IPS-15b (cell line): ENCODE data around the gene RS1.
A peak's percentile ranks its signal among the peaks of the same experiment; 100 is the strongest.

Source experiments
- H3K27me3 ChIP-seq: one replicate; pipeline ENCODE4 v1.6.1; 2013; ENCODE audit warnings: low read length; ENCODE audit not compliant: control insufficient read depth, insufficient read depth
- H3K36me3 ChIP-seq: one replicate; pipeline ENCODE4 v1.6.1; 2013; ENCODE audit warnings: low read length; ENCODE audit not compliant: control insufficient read depth, insufficient read depth
- H3K4me1 ChIP-seq: one replicate; pipeline ENCODE4 v1.6.1; 2013; ENCODE audit warnings: mild to moderate bottlenecking, low read length; ENCODE audit not compliant: control insufficient read depth, insufficient read depth
- H3K4me3 ChIP-seq: one replicate; pipeline ENCODE4 v1.5.1; 2013; ENCODE audit warnings: low read depth, low read length
- H3K9ac ChIP-seq: one replicate; pipeline ENCODE4 v1.6.1; 2013; ENCODE audit warnings: low read depth, mild to moderate bottlenecking, low read length
- H3K9me3 ChIP-seq: one replicate; pipeline ENCODE4 v1.6.1; 2013; ENCODE audit warnings: mild to moderate bottlenecking, low read length; ENCODE audit not compliant: control insufficient read depth, insufficient read depth

The RS1 gene

DNA sequence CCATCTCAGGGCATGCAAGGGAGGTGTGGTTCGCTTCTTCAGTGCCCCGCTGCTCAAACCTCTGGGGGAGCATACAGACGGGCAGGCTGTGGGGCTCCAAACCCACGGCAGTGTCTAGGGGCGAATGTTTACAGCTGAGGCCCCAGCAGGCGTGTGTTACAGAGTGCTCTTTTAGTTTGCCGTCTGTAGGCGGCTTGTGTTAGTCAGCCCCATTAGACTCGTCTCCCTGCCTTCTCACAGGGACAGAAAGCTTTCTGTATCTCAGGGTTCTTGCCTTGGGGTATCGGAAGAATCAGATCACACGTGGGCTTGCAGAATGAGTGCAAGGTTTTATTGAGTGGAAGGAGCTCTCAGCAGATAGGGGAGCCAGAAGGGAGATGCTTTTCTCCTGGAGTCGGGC is 10.6 kb downstream of the RS1 start:
- Histone ChIP-seq H3K9me3 (no peaks in the 10 kb centered on the region), H3K4me1 (no peaks in the 10 kb centered on the region), H3K36me3 (no peaks in the 10 kb centered on the region), H3K9ac (no peak overlapping the region), H3K4me3 (no peak overlapping the region), H3K27me3 (no peaks in the 10 kb centered on the region)

DNA sequence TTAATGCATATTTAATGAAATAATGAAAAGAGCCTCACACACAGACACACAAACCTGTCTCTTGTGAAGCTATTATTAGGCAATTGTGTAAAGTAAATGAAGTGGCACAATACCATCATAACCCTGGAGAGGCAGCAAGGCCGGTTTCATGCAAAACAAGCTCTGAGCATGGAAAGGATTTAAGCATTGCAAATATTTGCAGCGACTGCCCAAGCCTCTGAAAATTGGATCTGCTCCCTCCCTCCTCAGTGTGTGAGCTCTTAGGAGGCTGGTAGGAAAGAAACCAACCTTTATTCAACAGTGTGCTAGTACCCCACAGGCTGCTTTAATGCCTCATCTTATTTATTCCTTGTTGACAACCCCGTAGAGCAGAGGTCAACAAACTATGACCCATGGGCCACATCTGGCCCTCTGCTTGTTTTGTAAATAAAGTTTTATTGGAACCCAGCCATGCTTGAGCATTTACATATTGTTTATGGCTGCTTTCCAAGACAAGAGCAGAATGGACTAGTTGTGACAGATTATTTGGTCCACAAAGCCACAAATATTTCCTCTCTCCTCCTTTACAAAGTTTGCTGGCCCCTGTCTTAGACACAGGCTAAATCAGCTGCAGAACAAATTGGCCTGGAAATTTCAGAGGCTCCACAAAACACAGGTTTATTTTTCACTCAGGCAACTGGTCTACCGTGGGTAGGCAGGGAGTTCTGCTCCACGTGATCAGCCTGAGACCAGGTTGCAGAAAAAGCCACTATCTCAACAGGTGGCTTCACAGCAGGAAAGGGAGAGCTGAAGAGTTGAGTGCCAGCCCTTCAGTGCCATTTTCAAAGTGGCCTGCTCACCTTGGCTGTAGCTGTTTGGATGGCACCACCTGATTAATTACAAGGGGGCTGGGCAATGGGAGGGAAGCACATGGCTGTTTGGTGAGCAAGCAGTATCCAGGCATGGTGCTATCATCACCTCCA is 16.8 kb downstream of the RS1 start:
- Histone ChIP-seq H3K9ac (no peak overlapping the region), H3K4me1 (no peaks in the 10 kb centered on the region), H3K9me3 (no peaks in the 10 kb centered on the region), H3K27me3 (no peaks in the 10 kb centered on the region), H3K4me3 (no peak overlapping the region), H3K36me3 (no peaks in the 10 kb centered on the region)

DNA sequence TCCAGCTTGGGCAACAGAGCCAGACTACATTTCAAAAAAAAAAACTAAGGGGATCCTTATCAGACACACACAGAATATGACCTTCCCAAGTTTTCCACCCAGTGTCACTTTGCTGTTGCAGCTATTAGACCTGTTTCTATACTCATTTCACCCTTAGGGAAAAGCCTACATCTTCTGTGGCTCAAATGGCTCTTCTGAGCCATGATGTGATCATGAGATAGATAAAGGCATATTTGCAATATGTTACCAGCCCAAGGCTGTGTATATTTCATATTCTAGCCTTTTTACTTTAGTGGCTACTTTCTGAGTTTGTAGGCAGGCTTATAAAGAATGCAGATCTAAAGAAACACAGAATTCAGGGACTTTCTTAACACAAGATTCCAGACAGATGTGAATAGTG is 19.3 kb downstream of the RS1 start:
- H3K4me1 ChIP-seq = peaks cover 2% of the 10 kb centered on the region
- no peak overlapping the region for H3K4me3 ChIP-seq
- no peaks in the 10 kb centered on the region for H3K27me3 ChIP-seq
- no peaks in the 10 kb centered on the region for H3K36me3 ChIP-seq
- no peaks in the 10 kb centered on the region for H3K9me3 ChIP-seq
- no peak overlapping the region for H3K9ac ChIP-seq

DNA sequence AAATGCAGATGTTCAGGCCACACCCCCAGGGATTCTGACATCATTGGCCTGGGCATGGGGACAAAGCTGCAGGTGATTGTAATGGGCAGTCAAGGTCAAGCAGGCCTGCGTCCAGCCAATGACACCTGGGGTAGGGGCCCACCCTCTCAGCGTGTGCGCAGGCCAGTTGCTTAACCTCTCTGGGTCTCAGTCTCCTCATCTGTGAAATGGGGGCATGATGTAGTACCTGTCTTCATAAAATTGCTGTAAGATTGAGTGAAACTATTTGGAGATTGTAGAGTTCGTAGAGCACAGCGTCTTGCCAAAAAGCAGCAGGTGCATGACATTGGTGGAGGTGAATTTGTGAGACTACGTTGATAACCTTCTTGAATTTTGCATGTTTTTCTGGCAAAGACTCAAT is 21.2 kb downstream of the RS1 start:
- no peaks in the 10 kb centered on the region for H3K27me3 ChIP-seq
- H3K9ac ChIP-seq = no peak overlapping the region
- peaks cover 2% of the 10 kb centered on the region for H3K4me1 ChIP-seq
- H3K36me3 ChIP-seq = no peaks in the 10 kb centered on the region
- no peak overlapping the region for H3K4me3 ChIP-seq
- H3K9me3 ChIP-seq = no peaks in the 10 kb centered on the region

DNA sequence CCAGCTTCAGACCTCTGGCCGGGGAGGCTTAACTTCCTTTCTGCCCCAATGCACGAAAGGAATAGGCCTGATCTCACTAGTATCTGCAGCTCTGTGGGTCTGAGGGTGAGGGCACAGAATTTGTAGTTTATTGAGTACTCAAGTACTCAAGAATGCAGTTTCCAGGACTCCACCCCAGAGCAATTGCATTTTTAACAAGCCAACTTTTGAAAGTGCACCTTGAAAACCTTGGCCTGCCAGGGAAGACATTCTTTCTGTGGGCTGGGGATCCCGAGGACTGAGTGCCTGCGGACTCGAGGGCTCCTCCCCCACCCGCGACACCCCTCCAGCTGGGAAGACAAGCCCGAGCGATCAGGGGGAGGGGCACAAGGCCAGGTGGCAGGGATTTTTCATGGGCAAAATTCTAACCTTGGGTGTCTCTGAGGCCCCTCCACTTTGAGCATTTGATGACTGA is 22.4 kb downstream of the RS1 start:
- H3K4me1 ChIP-seq = peaks cover 2% of the 10 kb centered on the region
- no peak overlapping the region for H3K4me3 ChIP-seq
- H3K9me3 ChIP-seq = peaks cover 3% of the 10 kb centered on the region
- H3K36me3 ChIP-seq = no peaks in the 10 kb centered on the region
- no peak overlapping the region for H3K9ac ChIP-seq
- H3K27me3 ChIP-seq = no peaks in the 10 kb centered on the region

DNA sequence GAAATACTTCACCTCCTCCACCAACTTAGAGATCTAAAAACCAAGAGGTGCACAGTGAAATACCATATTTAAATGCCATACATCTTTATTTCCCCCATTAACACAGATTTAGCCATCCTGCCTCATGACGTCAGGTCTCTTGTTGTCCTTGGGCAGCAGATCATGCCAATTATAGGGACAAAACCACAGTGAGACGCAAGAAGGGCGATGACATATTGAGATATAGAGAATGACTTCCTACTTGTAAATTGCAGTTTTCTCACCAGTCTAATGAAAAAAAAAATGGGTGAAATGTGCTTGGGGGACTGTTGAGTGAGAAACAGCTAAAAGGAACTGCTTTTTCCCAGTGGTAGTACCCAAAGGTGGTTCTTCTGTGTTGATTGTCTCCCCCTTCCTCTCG is 24.3 kb downstream of the RS1 start:
- Histone ChIP-seq H3K36me3 (no peaks in the 10 kb centered on the region), H3K4me3 (no peak overlapping the region), H3K4me1 (peaks cover 2% of the 10 kb centered on the region), H3K9me3 (peaks cover 3% of the 10 kb centered on the region), H3K9ac (no peak overlapping the region), H3K27me3 (no peaks in the 10 kb centered on the region)

DNA sequence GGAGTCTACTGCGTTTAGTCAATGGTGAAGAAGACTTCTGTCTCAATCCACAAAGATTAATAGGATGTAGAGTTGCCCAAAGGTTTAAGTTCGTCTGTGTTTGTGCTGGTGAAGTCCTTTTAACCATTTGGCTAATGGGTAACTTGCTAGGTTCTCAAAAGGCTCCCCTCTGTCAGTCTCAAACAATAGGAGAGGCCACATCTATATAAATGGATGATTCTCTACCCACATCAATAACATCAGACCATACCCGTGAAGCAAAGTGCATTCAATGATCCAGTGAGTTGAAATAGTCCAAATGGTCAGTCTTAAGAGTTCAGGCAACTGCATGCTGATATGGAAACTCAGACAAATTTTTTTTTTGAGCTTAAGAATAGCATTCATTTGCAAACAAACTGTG is 28.1 kb downstream of the RS1 start:
- Histone ChIP-seq H3K4me3 (no peak overlapping the region), H3K4me1 (no peaks in the 10 kb centered on the region), H3K9me3 (peaks cover 3% of the 10 kb centered on the region), H3K36me3 (no peaks in the 10 kb centered on the region), H3K9ac (no peak overlapping the region), H3K27me3 (no peaks in the 10 kb centered on the region)

DNA sequence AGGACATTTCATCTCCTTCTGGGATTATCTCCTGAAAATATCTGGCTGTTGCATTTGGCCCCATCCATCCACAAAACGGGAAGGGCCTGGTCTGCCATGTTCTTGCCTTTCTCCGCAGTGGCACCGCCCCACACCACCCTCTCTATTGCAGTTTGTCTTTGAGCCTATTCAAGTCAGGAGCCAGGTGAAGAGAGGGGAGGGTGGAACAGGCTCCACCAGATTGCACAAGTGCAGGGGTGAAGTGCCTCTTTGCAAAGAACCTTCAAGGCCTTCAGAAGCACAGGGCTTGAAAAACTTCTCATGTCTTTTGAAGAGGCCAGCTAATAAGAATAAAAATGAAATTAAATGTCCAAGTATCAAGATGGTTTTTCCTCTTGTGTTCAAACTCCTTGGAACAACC is 28.7 kb downstream of the RS1 start:
- Histone ChIP-seq H3K9me3 (peaks cover 3% of the 10 kb centered on the region), H3K4me3 (no peak overlapping the region), H3K9ac (no peak overlapping the region), H3K27me3 (no peaks in the 10 kb centered on the region), H3K36me3 (no peaks in the 10 kb centered on the region), H3K4me1 (no peaks in the 10 kb centered on the region)

DNA sequence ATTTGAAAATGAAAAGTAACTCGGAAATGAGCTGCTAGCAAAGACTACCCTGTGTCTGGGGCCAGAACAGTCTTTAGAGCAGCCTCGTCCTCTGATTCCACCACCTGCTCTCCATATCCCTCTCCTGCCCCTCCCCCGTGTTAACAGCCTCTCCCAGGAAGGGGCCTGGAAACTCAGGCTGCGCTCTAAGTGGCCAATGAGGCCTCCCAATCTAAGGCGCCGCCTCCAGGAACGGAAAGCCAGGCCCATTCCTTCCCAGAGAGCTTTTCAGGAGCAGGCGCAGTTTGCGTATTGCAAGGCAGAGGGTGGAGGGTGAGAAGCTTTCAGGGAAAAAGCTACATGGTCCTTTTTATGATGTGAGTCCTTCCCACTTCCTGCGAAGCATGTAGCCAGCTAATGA is 31.2 kb downstream of the RS1 start:
- Histone ChIP-seq H3K4me1 (no peaks in the 10 kb centered on the region), H3K9ac (no peak overlapping the region), H3K27me3 (no peaks in the 10 kb centered on the region), H3K36me3 (peaks cover 2% of the 10 kb centered on the region), H3K9me3 (peaks cover 3% of the 10 kb centered on the region), H3K4me3 (peak overlapping the region; percentile 37)

DNA sequence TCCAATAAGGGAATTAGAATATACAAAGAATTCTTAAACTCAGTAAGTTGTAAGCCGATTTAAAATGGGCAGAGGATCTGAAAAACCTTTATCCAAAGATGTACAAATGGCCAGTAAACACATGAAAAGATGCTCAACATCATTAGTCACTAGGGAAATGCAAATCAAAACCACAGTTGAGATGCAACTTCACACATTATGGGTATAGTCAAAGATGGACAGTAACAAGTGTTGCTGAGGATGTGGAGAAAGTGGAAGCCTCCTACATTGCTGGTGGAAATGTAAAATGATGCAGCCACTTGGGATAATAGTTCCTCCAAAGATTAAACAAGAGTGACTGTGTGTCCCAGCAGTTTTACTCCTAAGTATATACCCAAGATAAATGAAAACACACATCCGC is 32.6 kb downstream of the RS1 start:
- Histone ChIP-seq H3K4me3 (no peak overlapping the region), H3K36me3 (peaks cover 2% of the 10 kb centered on the region)

DNA sequence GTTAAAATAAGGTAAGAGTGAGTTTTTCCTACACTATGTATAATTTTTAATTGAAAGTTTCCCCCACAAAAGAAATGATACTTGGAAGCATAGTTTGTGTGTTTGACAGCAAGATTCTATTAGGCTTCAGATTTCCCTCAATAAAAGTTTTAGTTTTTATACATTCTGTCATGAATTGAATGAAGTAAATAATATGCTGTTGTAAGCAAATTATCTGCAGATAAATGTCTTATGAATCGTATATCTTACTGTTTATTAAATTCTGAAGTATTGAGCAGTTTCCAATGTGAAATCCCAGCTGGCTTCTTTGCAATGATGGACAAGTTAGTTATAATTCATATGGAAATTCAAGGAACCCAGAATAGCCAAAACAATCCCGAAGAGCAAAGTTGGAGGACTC is 33.5 kb downstream of the RS1 start:
- no peaks in the 10 kb centered on the region for H3K27me3 ChIP-seq
- H3K36me3 ChIP-seq = peaks cover 2% of the 10 kb centered on the region
- no peak overlapping the region for H3K4me3 ChIP-seq
- no peak overlapping the region for H3K9ac ChIP-seq
- no peaks in the 10 kb centered on the region for H3K4me1 ChIP-seq
- no peaks in the 10 kb centered on the region for H3K9me3 ChIP-seq

More for the DNA sequence above, 32.6 kb downstream of the RS1 start:
- Histone ChIP-seq H3K9ac (no peak overlapping the region), H3K27me3 (no peaks in the 10 kb centered on the region), H3K9me3 (no peaks in the 10 kb centered on the region), H3K4me1 (no peaks in the 10 kb centered on the region)

DNA sequence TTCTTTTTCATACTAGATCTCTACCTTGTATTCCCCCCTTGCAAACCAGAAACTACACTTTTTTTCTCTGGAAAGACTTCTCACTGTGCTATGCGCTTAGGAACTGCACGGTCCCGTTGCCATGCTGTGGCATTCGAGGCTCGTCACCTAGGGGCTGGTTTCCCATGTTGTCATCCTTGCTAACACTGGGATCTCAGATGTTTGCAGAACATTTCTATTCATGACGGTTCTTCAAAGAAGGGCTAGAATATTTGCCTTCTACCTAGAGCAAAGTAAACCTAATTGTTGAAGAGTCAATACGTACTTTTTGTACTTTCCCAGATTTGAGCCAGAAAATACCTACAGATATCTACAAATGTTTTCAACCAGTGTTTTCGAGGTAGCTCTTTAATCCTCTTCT is 41.0 kb downstream of the RS1 start:
- Histone ChIP-seq H3K9me3 (no peaks in the 10 kb centered on the region), H3K27me3 (no peaks in the 10 kb centered on the region), H3K9ac (no peak overlapping the region), H3K4me1 (no peaks in the 10 kb centered on the region), H3K4me3 (no peak overlapping the region), H3K36me3 (peaks cover 2% of the 10 kb centered on the region)
